IMR-90 (cell line): ENCODE measurements around the gene REC114. TPM values are rescaled to one million over a fixed set of nuclear protein-coding genes. Genes with fewer than 3 reads are reported as not detected.

Experiments used
- ATAC-seq: fragments of 200-7000 bp; cut with Tn5 transposase; 2 replicates; pipeline ENCODE4 v1.9.1; 2020; ENCODE audit warnings: low read depth, mild to moderate bottlenecking, moderate library complexity
- BruUV-seq: library from RNA; stranded (reverse); fragments of 400-500 nt; replicated peaks from 2 replicates; lab custom pipeline; 2021; lab: Mats Ljungman, UMichigan
- CTCF ChIA-PET: fragments of 300-600 bp; formaldehyde crosslinking; extraction: SDS; loops from one replicate; lab custom pipeline; 2021; ENCODE audit warnings: antibody characterized with exemption; lab: Yijun Ruan, JAX
- POLR2A ChIA-PET: fragments of 300-600 bp; sonication (Branson Sonifier 250); formaldehyde crosslinking; loops from one replicate; lab custom pipeline; 2022; ENCODE audit warnings: antibody characterized with exemption; ENCODE audit not compliant: unreplicated experiment; lab: Charles Lee
- DNase-seq: peaks from one replicate; pipeline ENCODE4 v3.0.0; 2013
- H2AFZ ChIP-seq: replicated peaks from 2 replicates; pipeline ENCODE3; 2013; ENCODE audit warnings: low read length, mild to moderate bottlenecking; ENCODE audit not compliant: poor library complexity
- H2AK5ac ChIP-seq: 2 replicates; pipeline ENCODE4 v1.6.1; 2013; ENCODE audit warnings: low read depth, low read length, inconsistent platforms
- H2AK9ac ChIP-seq: replicated peaks from 2 replicates; pipeline ENCODE3; 2013; ENCODE audit warnings: mild to moderate bottlenecking, low read depth, low read length, moderate library complexity; ENCODE audit not compliant: poor library complexity
- H2BK120ac ChIP-seq: 2 replicates; pipeline ENCODE4 v1.6.1; 2013; ENCODE audit warnings: low read depth, low read length, inconsistent platforms
- H2BK15ac ChIP-seq: 3 replicates; pipeline ENCODE4 v1.6.1; 2013; ENCODE audit warnings: low read depth, low read length, inconsistent platforms
- H2BK20ac ChIP-seq: 2 replicates; pipeline ENCODE4 v1.6.1; 2013; ENCODE audit warnings: low read depth, mild to moderate bottlenecking, inconsistent platforms, low read length, moderate library complexity
- H2BK5ac ChIP-seq: 2 replicates; pipeline ENCODE4 v1.6.1; 2013; ENCODE audit warnings: mild to moderate bottlenecking, low read depth, low read length, inconsistent platforms; ENCODE audit not compliant: poor library complexity, severe bottlenecking
- H3K14ac ChIP-seq: replicated peaks from 2 replicates; pipeline ENCODE4 v1.6.1; 2013; ENCODE audit warnings: low read depth, low read length, inconsistent platforms
- H3K18ac ChIP-seq: 2 replicates; pipeline ENCODE4 v1.6.1; 2013; ENCODE audit warnings: low read depth, low read length, control low read depth
- H3K23ac ChIP-seq: 2 replicates; pipeline ENCODE4 v1.6.1; 2013; ENCODE audit warnings: low read depth, low read length, inconsistent platforms
- H3K27ac ChIP-seq: 2 replicates; pipeline ENCODE4 v1.5.1; 2013; ENCODE audit warnings: mild to moderate bottlenecking, control low read depth, low read length; ENCODE audit not compliant: insufficient read depth
- H3K27me3 ChIP-seq: 2 replicates; pipeline ENCODE4 v1.6.1; 2013; ENCODE audit warnings: low read length; ENCODE audit not compliant: control insufficient read depth, insufficient read depth
- H3K36me3 ChIP-seq: 2 replicates; pipeline ENCODE4 v1.6.1; 2013; ENCODE audit warnings: low read length, mixed read lengths; ENCODE audit not compliant: control insufficient read depth, insufficient read depth
- H3K4ac ChIP-seq: 2 replicates; pipeline ENCODE4 v1.6.1; 2013; ENCODE audit warnings: low read depth, low read length, inconsistent platforms
- H3K4me1 ChIP-seq: 2 replicates; pipeline ENCODE4 v1.6.1; 2013; ENCODE audit warnings: low read length, mixed read lengths; ENCODE audit not compliant: control insufficient read depth, insufficient read depth
- H3K4me2 ChIP-seq: 2 replicates; pipeline ENCODE4 v1.6.1; 2013; ENCODE audit warnings: low read depth, mild to moderate bottlenecking, control low read depth, low read length, moderate library complexity
- H3K4me3 ChIP-seq: 2 replicates; pipeline ENCODE4 v1.5.1; 2013; ENCODE audit warnings: low read depth, mild to moderate bottlenecking, control low read depth, low read length, moderate library complexity; ENCODE audit not compliant: insufficient read depth
- H3K56ac ChIP-seq: 2 replicates; pipeline ENCODE4 v1.6.1; 2013; ENCODE audit warnings: low read length, inconsistent platforms; ENCODE audit not compliant: insufficient read depth; ENCODE audit errors: extremely low read depth
- H3K79me1 ChIP-seq, 2 experiments: 2 replicates each; pipeline ENCODE4 v1.6.1; 2013; ENCODE audit warnings: low read length in 2 of 2, inconsistent platforms in 1 of 2, low read depth in 1 of 2
- H3K9ac ChIP-seq: 2 replicates; pipeline ENCODE4 v1.6.1; 2013; ENCODE audit warnings: low read depth, low read length, control low read depth
- H3K9me1 ChIP-seq: 2 replicates; pipeline ENCODE4 v1.6.1; 2013; ENCODE audit warnings: low read length, inconsistent platforms; ENCODE audit not compliant: insufficient read depth
- H3K9me3 ChIP-seq: 2 replicates; pipeline ENCODE4 v1.6.1; 2013; ENCODE audit warnings: low read length; ENCODE audit not compliant: control insufficient read depth, insufficient read depth
- H4K20me1 ChIP-seq: 2 replicates; pipeline ENCODE4 v1.6.1; 2013; ENCODE audit warnings: low read length, inconsistent platforms; ENCODE audit not compliant: insufficient read depth
- H4K5ac ChIP-seq: 2 replicates; pipeline ENCODE4 v1.6.1; 2013; ENCODE audit warnings: mild to moderate bottlenecking, low read depth, low read length, control low read depth
- H4K8ac ChIP-seq, 2 experiments: 2 replicates each; pipeline ENCODE4 v1.6.1; 2013; ENCODE audit warnings: low read depth in 2 of 2, low read length in 2 of 2, control low read depth in 1 of 2, inconsistent platforms in 1 of 2
- H4K91ac ChIP-seq: 2 replicates; pipeline ENCODE4 v1.6.1; 2013; ENCODE audit warnings: low read depth, low read length, inconsistent platforms; ENCODE audit not compliant: insufficient read depth
- CHD1 ChIP-seq: IDR thresholded peaks from 2 replicates; pipeline ENCODE4 v1.6.1; 2012; ENCODE audit warnings: low read depth, low read length, improper control_type of control experiment
- FOS ChIP-seq: fragments of 150-350 bp; IDR thresholded peaks from 2 replicates; pipeline ENCODE4 v1.6.1; 2016; ENCODE audit warnings: low read depth, low read length
- NFE2L2 ChIP-seq: fragments of 150-350 bp; IDR thresholded peaks from 2 replicates; pipeline ENCODE4 v1.6.1; 2016; ENCODE audit warnings: low read depth, mild to moderate bottlenecking, low read length
- POLR2A ChIP-seq: IDR thresholded peaks from 2 replicates; pipeline ENCODE4 v1.6.1; 2012; ENCODE audit warnings: mild to moderate bottlenecking, low read depth, low read length
- RCOR1 ChIP-seq: IDR thresholded peaks from 2 replicates; pipeline ENCODE4 v1.6.1; 2012; ENCODE audit warnings: mild to moderate bottlenecking, low read length, improper control_type of control experiment; ENCODE audit not compliant: insufficient replicate concordance
- WGBS, 2 experiments: methylation state at CpG; one replicate each; pipeline versions ENCODE4 v1.1.5 to v1.1.7; 2013; ENCODE audit warnings: missing lambda C conversion rate in 2 of 2; ENCODE audit not compliant: insufficient read length in 1 of 2; ENCODE audit errors: extremely low coverage in 2 of 2; 5-methylcytosine and 5-hydroxymethylcytosine counted together
- dilution Hi-C: fragments of 300-500 bp; cut with HindIII; formaldehyde crosslinking; loops from one replicate; pipeline ENCODE4 v1.14.3; 2018; ENCODE audit warnings: low sequenced_read_pairs; ENCODE audit not compliant: unreplicated experiment
- in situ Hi-C: fragments of 300-500 bp; cut with MboI; formaldehyde crosslinking; loops from 3 replicates; pipeline ENCODE4 v1.14.3; 2019; ENCODE audit warnings: low sequenced_read_pairs, inconsistent platforms, mixed read lengths
- intact Hi-C: fragments of 100-400 bp; cut with micrococcal nuclease; formaldehyde crosslinking; loops from 2 replicates; pipeline ENCODE4 v1.10.0; 2022
- polyA plus RNA-seq, 3 experiments: library from polyadenylated mRNA; depleted of rRNA; stranded (reverse); fragments of >200 nt; gene quantifications; 2 replicates each; pipeline ENCODE4 v1.2.3, GENCODE V29; 2012; ENCODE audit warnings: low replicate concordance in 1 of 3
- total RNA-seq: library from RNA; depleted of rRNA; stranded (reverse); fragments of >200 nt; gene quantifications from 2 replicates; pipeline ENCODE4 v1.2.3, GENCODE V29; 2012
- TF ChIP-seq, protein P1 (sequence below): fragments of 150-350 bp; IDR thresholded peaks from 2 replicates; pipeline ENCODE4 v1.6.1; 2016; ENCODE audit warnings: low read depth, mild to moderate bottlenecking, low read length, moderate library complexity, borderline replicate concordance

The REC114 gene
- total and polyA plus RNA-seq, 2 of the 4 experiments (the other 2 are of a cell fraction), result not detected

- H3K56ac ChIP-seq, result no peak overlapping the region
- no peak overlapping the region for H2AFZ ChIP-seq
- no peak overlapping the region for H2BK15ac ChIP-seq
- ChIA-PET CTCF (interaction anchor here (1.0 kb wide), 1 partner anchor 39 kb away, joined by 3 read pairs; no protein-coding TSS in a partner anchor), POLR2A (no interaction called here)
- no peak overlapping the region for H3K4me2 ChIP-seq
- no peaks in the 10 kb centered on the region for H3K79me1 ChIP-seq
- no peaks in the 10 kb centered on the region for H3K9me3 ChIP-seq
- no peak overlapping the region for H4K5ac ChIP-seq
- H3K14ac ChIP-seq, result no peak overlapping the region
- H3K4me1 ChIP-seq, result no peaks in the 10 kb centered on the region
- intact Hi-C loops (no loop called here), in situ Hi-C loops (no loop called here), dilution Hi-C loops (no loop called here)
- H3K9ac ChIP-seq, result no peak overlapping the region
- H3K4me3 ChIP-seq, result no peak overlapping the region
- H2BK5ac ChIP-seq, result no peak overlapping the region
- no peak for TF ChIP-seq RCOR1
- TF ChIP-seq, protein P1, sequence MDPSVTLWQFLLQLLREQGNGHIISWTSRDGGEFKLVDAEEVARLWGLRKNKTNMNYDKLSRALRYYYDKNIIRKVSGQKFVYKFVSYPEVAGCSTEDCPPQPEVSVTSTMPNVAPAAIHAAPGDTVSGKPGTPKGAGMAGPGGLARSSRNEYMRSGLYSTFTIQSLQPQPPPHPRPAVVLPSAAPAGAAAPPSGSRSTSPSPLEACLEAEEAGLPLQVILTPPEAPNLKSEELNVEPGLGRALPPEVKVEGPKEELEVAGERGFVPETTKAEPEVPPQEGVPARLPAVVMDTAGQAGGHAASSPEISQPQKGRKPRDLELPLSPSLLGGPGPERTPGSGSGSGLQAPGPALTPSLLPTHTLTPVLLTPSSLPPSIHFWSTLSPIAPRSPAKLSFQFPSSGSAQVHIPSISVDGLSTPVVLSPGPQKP, result no peak
- TF ChIP-seq CHD1, result no peak
- TF ChIP-seq FOS, result no peak
- no peak for TF ChIP-seq NFE2L2
- TF ChIP-seq POLR2A, result no peak
- no peak overlapping the region for H2AK9ac ChIP-seq
- no peaks in the 10 kb centered on the region for H4K20me1 ChIP-seq
- DNase-seq, result no peak
- H3K23ac ChIP-seq, result no peak overlapping the region
- WGBS, 2 experiments, result no CpG with 5 or more reads among the region's 2 CpGs
- H3K27ac ChIP-seq, result no peak overlapping the region
- H3K18ac ChIP-seq, result no peak overlapping the region
- no peak overlapping the region for H4K8ac ChIP-seq
- H4K91ac ChIP-seq, result no peak overlapping the region
- H3K4ac ChIP-seq, result no peak overlapping the region
- no peak overlapping the region for H2AK5ac ChIP-seq
- ATAC-seq, result no peak
- no peaks in the 10 kb centered on the region for H3K9me1 ChIP-seq
- H2BK20ac ChIP-seq, result no peak overlapping the region
- no peak overlapping the region for H2BK120ac ChIP-seq
- no peaks in the 10 kb centered on the region for H3K36me3 ChIP-seq
- BruUV-seq, result no TSS peak
- peaks cover 5% of the 10 kb centered on the region for H3K27me3 ChIP-seq
These were observed 21.6 kb downstream of the REC114 start for GRCh38 chr15:73464602-73465001.
